CD14-positive monocyte (primary cell): Measurements from ENCODE around the gene AKAP6. TPM values are rescaled to one million over a fixed set of nuclear protein-coding genes. Genes with fewer than 3 reads are reported as not detected.
"Not testable (repeated sequence)": the region's sequence is repeated elsewhere in the genome, so short reads cannot be mapped to it uniquely, and the experiment has no call there.

Experiments
- DNase-seq, 3 donors: peaks; one replicate each; pipeline ENCODE4 v3.0.0-alpha.2; 2011 to 2022
- H2AFZ ChIP-seq: 2 replicates; pipeline ENCODE4 v1.6.0; 2012; ENCODE audit warnings: mild to moderate bottlenecking, low read depth, low read length, inconsistent platforms; ENCODE audit not compliant: insufficient read depth, poor library complexity, severe bottlenecking
- H3K27ac ChIP-seq, 2 donors: 1 replicate in 1 of 2; 2 replicates in 1 of 2; pipeline ENCODE4 v1.5.1; 2012 to 2013; ENCODE audit warnings: low read length in 2 of 2, control low read depth in 1 of 2, inconsistent platforms in 1 of 2, low read depth in 1 of 2, mild to moderate bottlenecking in 1 of 2
- H3K27me3 ChIP-seq, 2 donors: one replicate each; pipeline versions ENCODE4 v1.6.0 to v1.6.1; 2011 to 2013; ENCODE audit warnings: low read length in 2 of 2; ENCODE audit not compliant: control insufficient read depth in 2 of 2, insufficient read depth in 2 of 2
- H3K36me3 ChIP-seq, 2 donors: replicated peaks in 1 of 2; 1 replicate in 1 of 2; 2 replicates in 1 of 2; pipeline versions ENCODE4 v1.5.1 to v1.6.1; 2012 to 2013; ENCODE audit warnings: low read length in 2 of 2, control low read depth in 1 of 2, inconsistent platforms in 1 of 2, mild to moderate bottlenecking in 1 of 2; ENCODE audit not compliant: insufficient read depth in 2 of 2, control insufficient read depth in 1 of 2
- H3K4me1 ChIP-seq, 2 donors: 1 replicate in 1 of 2; 2 replicates in 1 of 2; pipeline versions ENCODE4 v1.5.1 to v1.6.1; 2012 to 2013; ENCODE audit warnings: low read length in 2 of 2, control low read depth in 1 of 2, inconsistent platforms in 1 of 2, mild to moderate bottlenecking in 1 of 2, moderate library complexity in 1 of 2; ENCODE audit not compliant: insufficient read depth in 2 of 2, control insufficient read depth in 1 of 2
- H3K4me2 ChIP-seq: replicated peaks from 2 replicates; pipeline ENCODE3; 2012; ENCODE audit warnings: low read length, moderate library complexity, mild to moderate bottlenecking; ENCODE audit not compliant: poor library complexity, severe bottlenecking; ENCODE audit errors: extremely low read depth
- H3K4me3 ChIP-seq, 3 experiments: fragments of 200-600 bp in 1 of 3; sonication (generic) in 1 of 3; replicated peaks in 1 of 3; 1 replicate in 2 of 3; 2 replicates in 1 of 3; pipeline ENCODE4 v1.5.1; 2011 to 2013; ENCODE audit warnings: low read length in 3 of 3, mild to moderate bottlenecking in 3 of 3, control low read depth in 2 of 3, low read depth in 2 of 3, inconsistent platforms in 1 of 3, moderate library complexity in 1 of 3
- H3K79me2 ChIP-seq: 2 replicates; pipeline ENCODE4 v1.6.0; 2012; ENCODE audit warnings: mild to moderate bottlenecking, control low read depth, inconsistent platforms, low read length, moderate library complexity; ENCODE audit not compliant: insufficient read depth
- H3K9ac ChIP-seq: 2 replicates; pipeline ENCODE4 v1.6.0; 2017; ENCODE audit warnings: low read length, mild to moderate bottlenecking; ENCODE audit not compliant: insufficient read depth, poor library complexity, severe bottlenecking
- H3K9me3 ChIP-seq, 2 donors: replicated peaks in 1 of 2; 1 replicate in 1 of 2; 2 replicates in 1 of 2; pipeline versions ENCODE4 v1.5.1 to v1.6.1; 2012 to 2013; ENCODE audit warnings: low read length in 2 of 2, control low read depth in 1 of 2; ENCODE audit not compliant: control insufficient read depth in 1 of 2, insufficient read depth in 1 of 2
- H4K20me1 ChIP-seq: 2 replicates; pipeline ENCODE4 v1.6.0; 2012; ENCODE audit warnings: mild to moderate bottlenecking, low read length, control low read depth, moderate library complexity; ENCODE audit not compliant: insufficient read depth
- H3K27ac Mint-ChIP-seq, 7 donors: one replicate each; pipeline ENCODE4 v1.8.0; 2020; ENCODE audit warnings: mild to moderate bottlenecking in 7 of 7, mixed read lengths in 7 of 7, moderate library complexity in 6 of 7, inconsistent platforms in 2 of 7
- H3K27me3 Mint-ChIP-seq, 3 donors: one replicate each; pipeline ENCODE4 v1.8.0; 2021 to 2022; ENCODE audit warnings: low read depth in 3 of 3, mild to moderate bottlenecking in 3 of 3, mixed read lengths in 3 of 3, moderate library complexity in 3 of 3, inconsistent platforms in 1 of 3
- H3K36me3 Mint-ChIP-seq, 2 donors: one replicate each; pipeline ENCODE4 v1.8.0; 2020; ENCODE audit warnings: mixed read lengths in 2 of 2, inconsistent platforms in 1 of 2, mild to moderate bottlenecking in 1 of 2
- H3K4me1 Mint-ChIP-seq: one replicate; pipeline ENCODE4 v1.8.0; 2020; ENCODE audit warnings: mild to moderate bottlenecking, mixed read lengths
- H3K4me3 Mint-ChIP-seq, 2 donors: one replicate each; pipeline ENCODE4 v1.8.0; 2020; ENCODE audit warnings: mild to moderate bottlenecking in 2 of 2, mixed read lengths in 2 of 2, moderate library complexity in 1 of 2
- H3K9me3 Mint-ChIP-seq, 7 donors: one replicate each; pipeline ENCODE4 v1.8.0; 2020 to 2022; ENCODE audit warnings: mixed read lengths in 7 of 7, mild to moderate bottlenecking in 6 of 7, moderate library complexity in 6 of 7, inconsistent platforms in 2 of 7
- CTCF ChIP-seq: fragments of 200-600 bp; IDR thresholded peaks from one replicate; pipeline ENCODE4 v1.8.0; 2022; ENCODE audit warnings: antibody characterized with exemption, mild to moderate bottlenecking
- WGBS: methylation state at CpG from one replicate; pipeline ENCODE4 v1.1.5; 2013; ENCODE audit warnings: missing lambda C conversion rate; ENCODE audit not compliant: insufficient coverage; 5-methylcytosine and 5-hydroxymethylcytosine counted together
- intact Hi-C, 2 donors: fragments of 100-400 bp; cut with micrococcal nuclease; formaldehyde crosslinking; loops; one replicate each; pipeline versions ENCODE4 v1.15.0 to v1.15.1; 2023
- polyA plus RNA-seq, 3 donors: library from polyadenylated mRNA; depleted of rRNA in 1 of 3; unstranded in 2 of 3; stranded (reverse) in 1 of 3; fragments of 300-500 nt in 2 of 3; fragments of >200 nt in 1 of 3; fragmentation: Illumina TruSeq in 2 of 3; gene quantifications; 1 replicate in 2 of 3; 2 replicates in 1 of 3; pipeline ENCODE4 v1.2.3, GENCODE V29; 2012 to 2021

Gene AKAP6
- polyA plus RNA-seq, 3 donors = not detected

- no CpG with 5 or more reads among the region's 3 CpGs for WGBS
- H3K9me3 ChIP-seq = peaks cover 16 to 17% of the 10 kb centered on the region in 2 donors
- intact Hi-C loops = no loop called here
- Mint-ChIP-seq H3K9me3 (peaks cover 10 to 20% (median 17%) of the 10 kb centered on the region in 7 donors), H3K4me1 (no peaks in the 10 kb centered on the region), H3K36me3 (no peaks in the 10 kb centered on the region), H3K4me3 (no peak overlapping the region), H3K27me3 (peaks cover 0 to 1% (median 0%) of the 10 kb centered on the region in 3 donors), H3K27ac (no peak overlapping the region)
- H3K27ac ChIP-seq = no peak overlapping the region
- H3K79me2 ChIP-seq = no peaks in the 10 kb centered on the region
- H3K4me3 ChIP-seq = no peak overlapping the region
- TF ChIP-seq CTCF = no peak
- H4K20me1 ChIP-seq = no peaks in the 10 kb centered on the region
- H2AFZ ChIP-seq = no peak overlapping the region
- H3K36me3 ChIP-seq = no peaks in the 10 kb centered on the region
- no peak overlapping the region for H3K9ac ChIP-seq
- no peak overlapping the region for H3K4me2 ChIP-seq
- H3K27me3 ChIP-seq = no peaks in the 10 kb centered on the region
- H3K4me1 ChIP-seq = no peaks in the 10 kb centered on the region
- no peak for DNase-seq
Measured at GRCh38 chr14:32786886-32787285, 457.8 kb downstream of the AKAP6 start.

DNA sequence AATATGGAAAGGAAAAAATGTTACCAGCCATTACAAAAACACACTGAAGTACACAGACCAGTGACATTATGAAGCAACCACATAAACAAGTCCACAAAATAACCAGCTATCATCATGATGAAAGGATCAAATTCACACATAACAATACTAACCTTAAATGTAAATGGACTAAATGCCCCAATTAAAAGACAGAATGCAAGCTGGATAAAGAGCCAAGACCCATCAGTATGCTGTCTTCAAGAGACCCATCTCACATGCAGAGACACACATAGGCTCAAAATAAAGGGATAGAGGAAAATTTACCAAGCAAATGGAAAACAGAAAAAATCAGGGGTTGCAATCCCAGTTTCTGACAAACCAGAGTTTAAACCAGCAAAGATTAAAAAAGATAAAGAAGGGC, 463.9 kb downstream of the AKAP6 start:
- H4K20me1 ChIP-seq, H3K4me1 Mint-ChIP-seq, H2AFZ ChIP-seq, H3K79me2 ChIP-seq, H3K4me2 ChIP-seq, DNase-seq, intact Hi-C loops, H3K9ac ChIP-seq, H3K4me3 ChIP-seq, H3K27me3 ChIP-seq, H3K4me3 Mint-ChIP-seq, H3K27ac ChIP-seq, H3K4me1 ChIP-seq, H3K36me3 ChIP-seq, H3K27me3 Mint-ChIP-seq, H3K36me3 Mint-ChIP-seq, H3K27ac Mint-ChIP-seq: not testable (repeated sequence)
- H3K9me3 Mint-ChIP-seq = peaks cover 19 to 37% (median 29%) of the 10 kb centered on the region in 7 donors
- peaks cover 15 to 21% of the 10 kb centered on the region in 2 donors for H3K9me3 ChIP-seq
